ENCODE measurements around the gene DNAL4.

The DNAL4 gene

DNA sequence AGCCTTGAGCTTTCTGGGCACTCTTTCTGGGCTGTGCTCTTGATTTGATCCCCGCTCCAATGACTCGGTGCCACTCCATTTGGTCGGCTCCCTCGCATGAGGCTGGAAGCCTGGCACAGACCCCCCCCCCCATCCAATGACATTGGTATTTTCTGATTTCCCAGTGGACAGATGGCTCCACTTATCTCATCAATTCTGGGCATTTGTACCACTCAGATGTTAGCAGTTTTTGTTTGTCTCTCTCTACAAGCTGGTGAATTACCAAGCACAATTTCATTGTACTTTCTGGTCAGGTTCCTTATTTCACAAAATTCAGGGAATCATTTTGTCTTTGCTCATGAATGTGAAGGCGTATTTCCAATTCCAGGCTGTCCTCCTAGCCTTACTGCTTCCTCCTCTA is 9.1 kb downstream of the DNAL4 start:
- DNase-seq (ENCODE audit: low spot score) = no peak

- DNase-seq (ENCODE audit: low spot score) = no peak
These were observed 9.9 kb downstream of the DNAL4 start for GRCh38 chr22:38784035-38784434.

GRCh38 chr22:38783095-38783615 is 10.8 kb downstream of the DNAL4 start:
- DNase-seq (ENCODE audit: low spot score) = no peak

DNA sequence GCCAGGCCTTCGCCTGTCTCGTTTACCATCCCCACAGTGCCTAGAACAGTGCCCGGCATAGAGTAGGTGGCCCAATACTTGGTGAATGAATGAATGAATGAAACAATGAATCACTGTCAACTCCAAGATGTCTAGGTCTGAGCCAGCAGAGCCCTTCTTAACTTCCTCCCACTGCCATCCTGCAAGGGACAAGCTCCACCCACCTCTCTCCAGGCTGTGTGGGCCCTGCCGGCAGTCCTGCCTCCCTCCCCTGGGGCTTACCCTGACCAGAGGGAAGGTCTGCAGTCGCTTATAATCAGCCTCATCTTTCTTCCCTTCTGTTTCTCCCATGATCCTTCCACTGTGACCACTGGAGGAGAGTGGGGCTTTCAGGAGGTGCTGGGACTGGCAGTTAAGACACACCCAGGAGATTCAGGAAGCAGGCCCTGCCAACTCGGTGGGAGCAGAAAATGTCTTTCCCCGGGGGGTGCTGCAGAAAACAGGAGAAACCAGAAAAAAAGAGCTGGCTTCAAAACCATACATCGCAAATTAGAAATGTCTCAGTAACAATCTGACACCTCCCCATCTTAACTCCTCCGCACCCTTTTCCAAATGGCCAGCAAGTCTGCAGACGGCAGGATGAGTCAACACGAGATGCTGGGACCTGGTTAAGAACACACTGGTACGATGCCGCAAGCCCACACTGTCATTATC is 11.4 kb downstream of the DNAL4 start:
- no peak for DNase-seq (ENCODE audit: low spot score)

DNA sequence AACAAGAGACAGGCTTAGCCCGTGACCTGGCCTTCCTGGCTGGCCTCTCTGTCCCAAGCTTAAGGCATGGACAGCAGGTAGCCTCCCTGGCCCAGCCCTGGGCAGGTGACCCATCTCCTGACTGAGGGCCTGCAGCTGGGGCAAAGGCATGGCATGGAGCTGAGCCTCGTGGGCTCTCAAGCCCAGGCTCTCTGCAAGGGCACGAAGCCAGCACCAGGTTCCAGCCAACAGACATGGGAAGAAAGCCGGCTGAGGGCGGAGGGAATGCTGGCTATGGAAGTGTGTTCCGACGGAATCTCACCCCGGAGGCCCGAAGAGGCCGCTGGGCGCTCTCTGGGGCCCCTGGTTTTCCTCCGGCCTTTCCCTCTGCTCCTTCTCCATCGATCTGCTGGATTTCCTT is 12.9 kb downstream of the DNAL4 start:
- DNase-seq (ENCODE audit: low spot score) = no peak

- no peak for DNase-seq (ENCODE audit: low spot score)
These were observed 16.8 kb downstream of the DNAL4 start for GRCh38 chr22:38777087-38777671.

GRCh38 chr22:38776086-38776485 is 17.9 kb downstream of the DNAL4 start:
- DNase-seq (ENCODE audit: low spot score) = no peak

DNA sequence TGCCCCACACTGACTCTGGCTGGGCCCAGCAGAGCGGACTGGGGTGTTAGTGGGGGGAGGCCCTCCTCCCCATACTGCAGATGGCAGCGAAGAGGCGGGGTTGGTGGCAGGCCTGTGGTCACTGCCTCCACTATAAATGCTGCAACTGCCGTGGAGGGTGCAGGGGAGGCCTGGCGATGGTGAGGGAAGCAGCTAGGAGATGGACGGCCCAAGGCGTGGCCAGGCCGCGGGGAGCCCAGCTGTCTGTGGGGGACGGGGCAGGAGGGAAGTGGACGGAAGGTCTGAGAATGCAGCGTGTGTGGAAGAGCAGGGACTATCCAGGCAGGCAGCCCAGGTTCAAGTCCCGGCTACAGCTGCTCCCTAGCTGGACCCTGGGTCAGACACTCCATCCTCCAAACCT is 18.3 kb downstream of the DNAL4 start:
- DNase-seq (ENCODE audit: low spot score) = no peak

DNA sequence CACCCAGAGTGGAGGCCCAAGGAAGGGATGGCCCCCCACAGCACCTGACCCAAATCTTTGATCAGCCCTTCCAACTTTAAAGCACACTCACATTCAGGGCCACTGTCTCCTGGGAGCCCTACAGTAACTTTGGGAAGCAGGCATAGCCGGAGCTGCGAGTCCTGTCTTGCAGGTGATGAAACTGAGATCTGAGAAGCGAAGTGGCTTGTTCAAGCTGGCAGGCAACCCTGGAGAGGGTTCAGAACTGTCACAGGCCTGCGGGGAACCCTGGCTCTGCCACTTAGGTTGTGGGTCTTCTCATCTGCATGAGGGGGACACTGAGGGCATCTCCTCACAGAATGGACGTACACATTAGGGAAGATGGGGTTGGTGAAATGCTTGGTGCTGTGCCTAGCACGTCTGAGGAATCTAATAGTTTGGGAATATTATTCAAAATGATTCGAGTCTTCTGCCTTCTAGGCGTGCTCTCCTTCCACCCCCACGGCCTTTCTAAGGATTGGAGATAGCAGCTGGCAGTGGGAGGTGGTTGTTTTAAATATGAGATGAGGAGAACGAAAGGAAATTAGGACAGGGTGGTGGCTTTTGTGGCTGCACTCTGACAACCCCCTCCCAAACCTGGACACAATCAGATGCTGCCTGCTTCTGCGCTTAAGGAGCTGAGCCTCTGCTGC is 19.3 kb downstream of the DNAL4 start:
- DNase-seq (ENCODE audit: low spot score) = no peak

DNA sequence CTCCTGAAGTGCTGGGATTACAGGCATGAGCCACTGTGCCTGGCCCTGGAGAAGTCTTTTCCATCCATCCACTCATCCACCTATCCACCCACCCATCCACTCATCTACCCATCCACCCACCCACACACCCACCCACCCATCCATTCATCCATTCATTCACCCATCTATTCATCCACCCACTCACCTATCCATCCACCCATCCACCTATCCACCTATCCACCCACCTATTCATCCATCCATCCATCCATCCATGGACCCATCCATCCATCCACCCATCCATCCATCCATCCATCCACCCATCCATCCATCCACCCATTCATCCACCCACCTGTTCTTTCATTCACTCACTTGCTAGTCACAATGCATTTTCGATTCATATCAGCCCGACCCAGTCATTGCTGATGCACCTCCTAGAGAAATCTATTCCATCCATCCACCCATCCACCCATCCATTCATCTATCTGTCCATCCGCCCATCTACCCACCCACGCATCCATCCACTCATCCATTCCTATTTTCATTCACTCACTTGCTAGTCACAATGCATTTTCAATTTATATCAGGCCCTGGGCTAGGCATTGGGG is 20.5 kb downstream of the DNAL4 start:
- no peak for DNase-seq (ENCODE audit: low spot score)

GRCh38 chr22:38772623-38772873 is 21.4 kb downstream of the DNAL4 start:
- no peak for DNase-seq (ENCODE audit: low spot score)

DNA sequence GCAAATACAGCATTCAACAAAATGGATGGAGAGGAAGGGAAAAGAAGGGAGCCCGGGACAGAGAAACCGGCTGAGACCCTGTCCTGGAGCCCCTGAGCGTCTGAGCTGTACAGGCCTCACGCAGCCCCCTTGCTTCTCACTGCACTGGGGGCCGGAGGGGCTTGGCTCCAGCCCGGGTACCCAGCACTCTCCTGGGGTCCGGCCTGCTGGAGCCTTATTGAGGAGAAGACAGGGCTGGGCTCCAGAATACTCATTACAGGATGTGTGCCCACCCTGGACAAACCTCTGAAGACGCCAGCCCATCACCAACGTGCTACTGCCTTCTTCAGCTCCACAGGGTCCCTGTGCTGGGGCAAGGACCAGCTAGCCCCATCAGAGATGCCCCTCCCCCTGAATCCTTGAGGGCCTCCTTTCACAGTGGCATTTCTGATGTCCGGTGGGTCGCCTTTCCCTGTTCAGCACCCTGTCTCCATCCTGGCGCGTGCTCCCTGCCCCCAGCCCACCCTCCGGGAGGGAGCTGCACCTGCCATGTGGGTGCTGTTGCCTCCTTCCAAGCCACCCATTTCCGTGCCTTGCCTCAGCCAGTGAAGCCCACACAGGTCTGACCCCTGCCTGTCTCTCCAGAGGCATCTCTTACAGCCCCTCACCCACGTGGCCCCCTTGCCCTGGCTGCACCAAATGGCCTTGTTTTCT is 23.5 kb downstream of the DNAL4 start:
- no peak for DNase-seq (ENCODE audit: low spot score)

GRCh38 chr22:38768036-38768435 is 25.9 kb downstream of the DNAL4 start:
- DNase-seq (ENCODE audit: low spot score) = no peak

- DNase-seq (ENCODE audit: low spot score) = no peak
These were observed 26.6 kb downstream of the DNAL4 start for GRCh38 chr22:38767313-38767712.

DNA sequence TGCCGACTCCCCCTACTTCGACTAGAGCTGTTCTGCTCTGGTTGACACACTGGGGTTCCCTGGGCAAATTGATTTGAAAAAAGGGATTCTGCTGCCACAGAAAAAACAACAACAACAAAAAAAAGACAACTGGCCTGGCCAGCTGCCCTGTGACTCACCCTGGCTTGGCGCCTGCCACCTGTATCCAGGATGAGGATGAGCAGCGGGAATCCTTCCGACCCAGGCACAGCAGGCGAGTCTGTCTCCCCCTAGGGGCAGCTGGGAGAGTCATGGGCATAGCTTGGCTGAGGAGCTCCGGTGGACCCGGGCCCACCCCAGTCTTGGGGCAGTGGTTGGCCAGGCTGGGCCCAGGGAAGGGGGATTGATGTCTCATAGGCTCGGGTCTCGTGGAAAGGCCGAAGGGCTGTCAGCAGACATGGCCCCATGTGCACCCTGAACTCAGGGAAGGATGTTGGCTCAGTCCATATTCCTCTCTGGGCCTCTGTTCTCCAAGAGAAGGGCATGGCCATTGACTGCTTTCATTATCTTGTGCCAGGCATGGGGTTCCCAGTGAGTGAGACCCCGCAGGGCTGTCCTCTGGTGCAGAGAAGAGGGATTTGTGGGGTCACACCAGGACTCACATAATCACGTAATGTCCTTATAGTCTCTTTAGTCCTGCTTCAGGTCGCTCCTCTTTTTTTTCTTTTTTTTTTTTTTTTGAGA is 27.7 kb downstream of the DNAL4 start:
- DNase-seq (ENCODE audit: low spot score) = peak; percentile 67

DNA sequence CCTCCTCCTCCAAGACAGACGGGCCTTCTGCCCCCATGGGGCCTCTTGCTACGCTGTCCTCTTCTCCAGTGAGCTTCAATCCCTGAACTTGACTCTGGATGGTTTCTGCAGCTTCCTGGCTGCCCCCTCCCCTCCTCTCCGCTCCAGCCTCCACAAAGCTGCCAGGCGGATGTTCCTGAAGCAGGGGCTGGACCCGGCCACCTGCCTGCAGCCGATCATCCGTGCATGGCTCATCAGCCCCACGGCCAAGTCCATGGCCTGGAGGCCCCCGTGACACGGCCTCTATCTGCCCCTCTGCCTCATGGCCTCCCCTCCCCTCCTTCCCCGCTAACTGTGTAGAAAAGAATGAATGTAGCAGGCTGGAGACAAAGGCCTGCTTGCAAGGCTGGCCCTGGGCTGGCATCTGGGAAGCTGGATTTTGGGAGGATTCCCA is 31.4 kb downstream of the DNAL4 start:
- no peak for DNase-seq (ENCODE audit: low spot score)

- DNase-seq (ENCODE audit: low spot score) = no peak
These were observed 32.5 kb downstream of the DNAL4 start for GRCh38 chr22:38761202-38762162.

DNA sequence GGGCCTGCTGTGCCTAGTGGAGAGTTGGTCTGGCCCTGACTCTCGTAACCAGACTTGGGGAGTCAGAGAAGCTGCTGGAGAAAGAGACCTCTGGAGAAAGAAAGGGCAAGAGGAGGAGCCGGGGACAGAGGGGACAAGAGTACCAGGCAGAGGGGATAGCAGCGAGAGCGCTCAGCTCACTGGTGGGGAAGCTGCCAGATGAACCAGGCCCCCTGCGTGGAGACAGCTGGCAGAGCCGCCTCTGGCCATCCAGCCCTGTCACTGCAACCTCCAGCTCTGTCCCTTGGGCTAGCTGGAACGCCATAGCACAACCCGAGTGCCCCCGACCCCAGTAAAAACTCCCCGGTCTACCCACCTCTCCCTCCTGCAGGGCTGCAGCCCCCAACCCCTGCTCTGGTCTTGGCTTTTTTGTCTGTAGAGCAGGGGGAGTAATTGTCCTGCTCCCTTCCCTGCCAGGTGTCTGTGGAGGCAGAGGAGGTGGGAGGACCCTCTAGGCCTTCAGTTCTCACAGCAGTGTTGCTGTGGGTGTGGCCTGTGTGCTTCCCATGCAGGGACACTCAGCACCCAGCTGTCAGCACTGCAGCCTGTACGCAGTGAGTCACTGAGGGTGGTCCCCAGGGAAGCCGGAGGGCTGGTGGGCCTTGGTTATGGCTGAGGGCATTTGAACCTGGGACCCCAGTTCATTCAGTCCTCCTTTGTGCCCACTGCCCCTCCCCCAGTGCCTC is 33.3 kb downstream of the DNAL4 start:
- DNase-seq (ENCODE audit: low spot score) = no peak

- no peak for DNase-seq (ENCODE audit: low spot score)
These were observed 34.9 kb downstream of the DNAL4 start for GRCh38 chr22:38759005-38759404.
